GM12878 (cell line): ENCODE measurements around the gene DCTN4. TPM values are rescaled to one million over a fixed set of nuclear protein-coding genes. Genes with fewer than 3 reads are reported as not detected.

Experiments
- CHD1 ChIP-seq: IDR thresholded peaks from 2 replicates; pipeline ENCODE4 v1.6.1; 2012; ENCODE audit warnings: low read depth, low read length, improper control_type of control experiment
- EZH2 ChIP-seq: IDR thresholded peaks from 2 replicates; pipeline ENCODE4 v1.6.1; 2012; ENCODE audit warnings: low read depth, mild to moderate bottlenecking, control low read depth, inconsistent platforms, low read length, borderline replicate concordance; ENCODE audit not compliant: control insufficient read depth
- GABPA ChIP-seq: IDR thresholded peaks from 2 replicates; pipeline ENCODE4 v1.6.1; 2014; ENCODE audit warnings: antibody characterized with exemption, low read depth, mild to moderate bottlenecking, inconsistent platforms
- HDAC2 ChIP-seq: fragments of 200-600 bp; sonication (generic); IDR thresholded peaks from 2 replicates; pipeline ENCODE4 v1.6.1; 2017
- JUND ChIP-seq: IDR thresholded peaks from 2 replicates; pipeline ENCODE4 v1.6.1; 2012; ENCODE audit warnings: low read depth, mild to moderate bottlenecking, low read length, improper control_type of control experiment, moderate library complexity
- KLF5 ChIP-seq: fragments of 450-650 bp; IDR thresholded peaks from 2 replicates; pipeline ENCODE4 v1.6.1; 2014; ENCODE audit warnings: mild to moderate bottlenecking; ENCODE audit not compliant: partially characterized antibody
- MYC ChIP-seq: IDR thresholded peaks from 2 replicates; pipeline ENCODE4 v1.6.1; 2011; ENCODE audit warnings: mild to moderate bottlenecking, low read length, moderate library complexity, inconsistent platforms; ENCODE audit not compliant: insufficient read depth, insufficient replicate concordance, insufficient read length, severe bottlenecking
- NKRF ChIP-seq: fragments of 450-650 bp; conservative IDR thresholded peaks from 2 replicates; pipeline ENCODE4 v1.6.1; 2017; ENCODE audit warnings: mild to moderate bottlenecking, moderate library complexity
- NR2C1 ChIP-seq: fragments of 450-650 bp; IDR thresholded peaks from 2 replicates; pipeline ENCODE4 v1.6.1; 2017; ENCODE audit warnings: antibody characterized with exemption, mild to moderate bottlenecking, moderate library complexity
- POU2F2 ChIP-seq: IDR thresholded peaks from 3 replicates; pipeline ENCODE4 v1.6.1; 2011; ENCODE audit warnings: low read depth, mild to moderate bottlenecking, low read length, borderline replicate concordance
- RCOR1 ChIP-seq: conservative IDR thresholded peaks from 2 replicates; pipeline ENCODE4 v1.6.1; 2012; ENCODE audit warnings: low read depth, low read length, improper control_type of control experiment
- STAT1 ChIP-seq: fragments of 450-650 bp; conservative IDR thresholded peaks from 2 replicates; pipeline ENCODE4 v1.6.1; 2014; ENCODE audit warnings: antibody characterized with exemption, mild to moderate bottlenecking
- TCF12 ChIP-seq: IDR thresholded peaks from 2 replicates; pipeline ENCODE4 v1.6.1; 2011; ENCODE audit warnings: low read depth, mild to moderate bottlenecking, low read length
- YBX1 ChIP-seq: fragments of 450-650 bp; IDR thresholded peaks from 2 replicates; pipeline ENCODE4 v1.6.1; 2016; ENCODE audit warnings: antibody characterized with exemption
- ZBTB40 ChIP-seq: fragments of 450-650 bp; IDR thresholded peaks from 2 replicates; pipeline ENCODE4 v1.6.1; 2016; ENCODE audit warnings: mild to moderate bottlenecking, moderate library complexity, borderline replicate concordance
- ZNF384 ChIP-seq: IDR thresholded peaks from 2 replicates; pipeline ENCODE4 v1.6.1; 2012; ENCODE audit warnings: low read depth, mild to moderate bottlenecking, low read length, improper control_type of control experiment, borderline replicate concordance
- ZNF622 ChIP-seq: fragments of 450-650 bp; IDR thresholded peaks from 2 replicates; pipeline ENCODE4 v1.6.1; 2017; ENCODE audit warnings: mild to moderate bottlenecking, inconsistent platforms
- polyA plus RNA-seq, 11 experiments: library from polyadenylated mRNA; depleted of rRNA in 4 of 11; unstranded in 6 of 11; stranded (reverse) in 5 of 11; fragments of >200 nt; fragmentation: Nextera tagmentation in 4 of 11; fragmentation: Illumina TruSeq in 1 of 11; extraction: Ambion mirVana in 4 of 11; extraction: Trizol in 1 of 11; gene quantifications; 1 replicate in 1 of 11; 2 replicates in 10 of 11; pipeline versions ENCODE4 v1.2.1 to v1.2.3, GENCODE V29; 2011 to 2016; ENCODE audit warnings: inconsistent platforms in 2 of 11, missing spikeins in 2 of 11, low read depth in 1 of 11
- total RNA-seq, 4 experiments: library from RNA; depleted of rRNA in 3 of 4; stranded (reverse); fragments of >200 nt in 3 of 4; fragmentation: Illumina TruSeq in 1 of 4; extraction: Trizol in 1 of 4; gene quantifications; 2 replicates each; pipeline versions ENCODE4 v1.2.1 to v1.2.3, GENCODE V29; 2013 to 2021
- TF ChIP-seq, protein P1 (sequence below): IDR thresholded peaks from 2 replicates; pipeline ENCODE4 v1.6.1; 2012; ENCODE audit warnings: mild to moderate bottlenecking, low read depth, low read length
- TF ChIP-seq, protein P2 (sequence below): IDR thresholded peaks from 2 replicates; pipeline ENCODE4 v1.6.1; 2011; ENCODE audit warnings: low read depth, low read length, improper control_type of control experiment, borderline replicate concordance

DCTN4 gene
- total and polyA plus RNA-seq, 10 of the 15 experiments (the other 5 are each of a cell fraction or from before 2014, with no cell fraction given): 7.6 to 27.8 (median 18.0) TPM

GRCh38 chr5:150789943-150790611 lies 31.3 kb upstream of the DCTN4 start (continued):
- TF ChIP-seq NR2C1: no peak
- TF ChIP-seq GABPA: no peak
- no peak for TF ChIP-seq ZNF622
- TF ChIP-seq POU2F2: no peak; the same call in 2 of the 3 replicates
- TF ChIP-seq ZBTB40: no peak
- TF ChIP-seq, protein P1, sequence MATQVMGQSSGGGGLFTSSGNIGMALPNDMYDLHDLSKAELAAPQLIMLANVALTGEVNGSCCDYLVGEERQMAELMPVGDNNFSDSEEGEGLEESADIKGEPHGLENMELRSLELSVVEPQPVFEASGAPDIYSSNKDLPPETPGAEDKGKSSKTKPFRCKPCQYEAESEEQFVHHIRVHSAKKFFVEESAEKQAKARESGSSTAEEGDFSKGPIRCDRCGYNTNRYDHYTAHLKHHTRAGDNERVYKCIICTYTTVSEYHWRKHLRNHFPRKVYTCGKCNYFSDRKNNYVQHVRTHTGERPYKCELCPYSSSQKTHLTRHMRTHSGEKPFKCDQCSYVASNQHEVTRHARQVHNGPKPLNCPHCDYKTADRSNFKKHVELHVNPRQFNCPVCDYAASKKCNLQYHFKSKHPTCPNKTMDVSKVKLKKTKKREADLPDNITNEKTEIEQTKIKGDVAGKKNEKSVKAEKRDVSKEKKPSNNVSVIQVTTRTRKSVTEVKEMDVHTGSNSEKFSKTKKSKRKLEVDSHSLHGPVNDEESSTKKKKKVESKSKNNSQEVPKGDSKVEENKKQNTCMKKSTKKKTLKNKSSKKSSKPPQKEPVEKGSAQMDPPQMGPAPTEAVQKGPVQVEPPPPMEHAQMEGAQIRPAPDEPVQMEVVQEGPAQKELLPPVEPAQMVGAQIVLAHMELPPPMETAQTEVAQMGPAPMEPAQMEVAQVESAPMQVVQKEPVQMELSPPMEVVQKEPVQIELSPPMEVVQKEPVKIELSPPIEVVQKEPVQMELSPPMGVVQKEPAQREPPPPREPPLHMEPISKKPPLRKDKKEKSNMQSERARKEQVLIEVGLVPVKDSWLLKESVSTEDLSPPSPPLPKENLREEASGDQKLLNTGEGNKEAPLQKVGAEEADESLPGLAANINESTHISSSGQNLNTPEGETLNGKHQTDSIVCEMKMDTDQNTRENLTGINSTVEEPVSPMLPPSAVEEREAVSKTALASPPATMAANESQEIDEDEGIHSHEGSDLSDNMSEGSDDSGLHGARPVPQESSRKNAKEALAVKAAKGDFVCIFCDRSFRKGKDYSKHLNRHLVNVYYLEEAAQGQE: no peak
- no peak for TF ChIP-seq TCF12
- TF ChIP-seq ZNF384: no peak
- no peak for TF ChIP-seq MYC
- no peak for TF ChIP-seq STAT1
- no peak for TF ChIP-seq CHD1
- no peak for TF ChIP-seq YBX1
- TF ChIP-seq RCOR1: no peak
- TF ChIP-seq, protein P2, sequence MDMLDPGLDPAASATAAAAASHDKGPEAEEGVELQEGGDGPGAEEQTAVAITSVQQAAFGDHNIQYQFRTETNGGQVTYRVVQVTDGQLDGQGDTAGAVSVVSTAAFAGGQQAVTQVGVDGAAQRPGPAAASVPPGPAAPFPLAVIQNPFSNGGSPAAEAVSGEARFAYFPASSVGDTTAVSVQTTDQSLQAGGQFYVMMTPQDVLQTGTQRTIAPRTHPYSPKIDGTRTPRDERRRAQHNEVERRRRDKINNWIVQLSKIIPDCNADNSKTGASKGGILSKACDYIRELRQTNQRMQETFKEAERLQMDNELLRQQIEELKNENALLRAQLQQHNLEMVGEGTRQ: no peak
- TF ChIP-seq NKRF: no peak
- TF ChIP-seq JUND: no peak
- no peak for TF ChIP-seq HDAC2
- no peak for TF ChIP-seq KLF5
- TF ChIP-seq EZH2: no peak
